HEK293 (cell line): Measurements from ENCODE around the gene C17orf58.
A peak's percentile ranks its signal among the peaks of the same experiment; 100 is the strongest.

ENCODE experiments used
- GLI2 ChIP-seq: fragments of 450-650 bp; formaldehyde crosslinking; IDR thresholded peaks from 2 replicates; pipeline ENCODE4; 2017; ENCODE audit warnings: missing biosample characterization, missing genetic modification characterization, low read depth, borderline replicate concordance
- KLF7 ChIP-seq: fragments of 450-650 bp; formaldehyde crosslinking; IDR thresholded peaks from 2 replicates; pipeline ENCODE4 v1.5.1; 2016; ENCODE audit warnings: missing biosample characterization, missing genetic modification characterization, borderline replicate concordance
- SP2 ChIP-seq: fragments of 450-650 bp; formaldehyde crosslinking; IDR thresholded peaks from 2 replicates; pipeline ENCODE4 v1.5.1; 2016; ENCODE audit warnings: missing biosample characterization, missing genetic modification characterization
- TSHZ1 ChIP-seq: fragments of 450-650 bp; formaldehyde crosslinking; IDR thresholded peaks from 2 replicates; pipeline ENCODE4 v1.5.1; 2016; ENCODE audit warnings: missing biosample characterization, missing genetic modification characterization, borderline replicate concordance
- ZFP69B ChIP-seq: fragments of 450-650 bp; formaldehyde crosslinking; IDR thresholded peaks from 2 replicates; pipeline ENCODE4 v1.5.1; 2016; ENCODE audit warnings: missing biosample characterization, missing genetic modification characterization
- ZNF19 ChIP-seq: fragments of 450-650 bp; formaldehyde crosslinking; IDR thresholded peaks from 2 replicates; pipeline ENCODE4; 2016; ENCODE audit warnings: missing biosample characterization, missing genetic modification characterization, low read depth
- ZNF202 ChIP-seq: fragments of 450-650 bp; formaldehyde crosslinking; IDR thresholded peaks from 2 replicates; pipeline ENCODE4 v1.5.1; 2016; ENCODE audit warnings: missing biosample characterization, missing genetic modification characterization, borderline replicate concordance
- ZNF280D ChIP-seq: fragments of 450-650 bp; formaldehyde crosslinking; IDR thresholded peaks from 2 replicates; pipeline ENCODE4 v1.5.1; 2016; ENCODE audit warnings: missing biosample characterization, missing genetic modification characterization
- ZNF350 ChIP-seq: fragments of 450-650 bp; formaldehyde crosslinking; IDR thresholded peaks from 2 replicates; pipeline ENCODE4 v1.5.0; 2017; ENCODE audit warnings: missing biosample characterization, mild to moderate bottlenecking, missing genetic modification characterization
- ZNF394 ChIP-seq: fragments of 450-650 bp; formaldehyde crosslinking; IDR thresholded peaks from 2 replicates; pipeline ENCODE4 v1.5.1; 2016; ENCODE audit warnings: missing biosample characterization, missing genetic modification characterization, mild to moderate bottlenecking, moderate library complexity, borderline replicate concordance
- ZNF426 ChIP-seq: fragments of 450-650 bp; formaldehyde crosslinking; IDR thresholded peaks from 2 replicates; pipeline ENCODE4 v1.5.1; 2017; ENCODE audit warnings: missing biosample characterization, missing genetic modification characterization, mild to moderate bottlenecking, inconsistent platforms, moderate library complexity
- ZNF449 ChIP-seq: fragments of 450-650 bp; formaldehyde crosslinking; IDR thresholded peaks from 2 replicates; pipeline ENCODE4 v1.5.1; 2017; ENCODE audit warnings: missing biosample characterization, mild to moderate bottlenecking, missing genetic modification characterization, moderate library complexity
- ZNF501 ChIP-seq: fragments of 450-650 bp; formaldehyde crosslinking; IDR thresholded peaks from 2 replicates; pipeline ENCODE4 v1.5.1; 2016; ENCODE audit warnings: missing biosample characterization, missing genetic modification characterization
- ZNF548 ChIP-seq: fragments of 450-650 bp; formaldehyde crosslinking; IDR thresholded peaks from 2 replicates; pipeline ENCODE4 v1.5.1; 2016; ENCODE audit warnings: missing biosample characterization, missing genetic modification characterization
- ZNF560 ChIP-seq: fragments of 450-650 bp; formaldehyde crosslinking; IDR thresholded peaks from 2 replicates; pipeline ENCODE4 v1.5.1; 2017; ENCODE audit warnings: missing biosample characterization, missing genetic modification characterization, borderline replicate concordance
- ZNF664 ChIP-seq: fragments of 450-650 bp; formaldehyde crosslinking; IDR thresholded peaks from 2 replicates; pipeline ENCODE4 v1.5.1; 2016; ENCODE audit warnings: missing biosample characterization, missing genetic modification characterization
- ZNF768 ChIP-seq: fragments of 450-650 bp; formaldehyde crosslinking; IDR thresholded peaks from 2 replicates; pipeline ENCODE4 v1.5.1; 2018; ENCODE audit warnings: missing biosample characterization, mild to moderate bottlenecking, missing genetic modification characterization
- ZNF830 ChIP-seq: fragments of 450-650 bp; IDR thresholded peaks from 2 replicates; pipeline ENCODE4 v1.5.0; 2018; ENCODE audit warnings: missing biosample characterization, missing genetic modification characterization, low read depth, mild to moderate bottlenecking, moderate library complexity
- TF ChIP-seq, protein P1 (sequence below): fragments of 450-650 bp; formaldehyde crosslinking; IDR thresholded peaks from 2 replicates; pipeline ENCODE4 v1.5.1; 2016; ENCODE audit warnings: missing biosample characterization, missing genetic modification characterization, low read depth
- TF ChIP-seq, protein P2 (sequence below): fragments of 450-650 bp; formaldehyde crosslinking; optimal IDR thresholded peaks from 2 replicates; pipeline ENCODE3; 2016; ENCODE audit warnings: missing biosample characterization, mild to moderate bottlenecking, missing genetic modification characterization
- TF ChIP-seq, protein P3 (sequence below): fragments of 450-650 bp; formaldehyde crosslinking; IDR thresholded peaks from 2 replicates; pipeline ENCODE4 v1.5.1; 2016; ENCODE audit warnings: missing biosample characterization, missing genetic modification characterization
- TF ChIP-seq, protein P4 (sequence below): fragments of 450-650 bp; IDR thresholded peaks from 2 replicates; pipeline ENCODE4 v1.5.1; 2018; ENCODE audit warnings: missing biosample characterization, mild to moderate bottlenecking, missing genetic modification characterization
- TF ChIP-seq, protein P5 (sequence below): fragments of 450-650 bp; formaldehyde crosslinking; IDR thresholded peaks from 2 replicates; pipeline ENCODE4 v1.5.1; 2016; ENCODE audit warnings: missing biosample characterization, missing genetic modification characterization

C17orf58 gene

GRCh38 chr17:67993998-67994361, 2.3 kb downstream of the C17orf58 start (continued):
- TF ChIP-seq ZNF280D (tag by site-specific recombination) (peak; percentile 94), GLI2 (tag by site-specific recombination) (no peak), SP2 (peak; percentile 40), ZNF19 (tag by site-specific recombination) (no peak), ZFP69B (peak; percentile 82), ZNF350 (tag by site-specific recombination) (no peak), ZNF560 (no peak), ZNF426 (tag by site-specific recombination) (no peak), ZNF664 (no peak), ZNF548 (tag by site-specific recombination) (no peak), TSHZ1 (tag by site-specific recombination) (peak; percentile 30; the same call in 1 of the 2 replicates), ZNF830 (tag by site-specific recombination) (no peak), ZNF501 (tag by site-specific recombination) (peak; percentile 98), KLF7 (tag by site-specific recombination) (peak; percentile 42; the same call in 1 of the 2 replicates), ZNF394 (tag by site-specific recombination) (peak; percentile 77; the same call in 1 of the 2 replicates), ZNF449 (no peak), ZNF202 (tag by site-specific recombination) (peak; percentile 96), ZNF768 (tag by site-specific recombination) (no peak; the same call in 1 of the 2 replicates)
- TF ChIP-seq, protein P1, sequence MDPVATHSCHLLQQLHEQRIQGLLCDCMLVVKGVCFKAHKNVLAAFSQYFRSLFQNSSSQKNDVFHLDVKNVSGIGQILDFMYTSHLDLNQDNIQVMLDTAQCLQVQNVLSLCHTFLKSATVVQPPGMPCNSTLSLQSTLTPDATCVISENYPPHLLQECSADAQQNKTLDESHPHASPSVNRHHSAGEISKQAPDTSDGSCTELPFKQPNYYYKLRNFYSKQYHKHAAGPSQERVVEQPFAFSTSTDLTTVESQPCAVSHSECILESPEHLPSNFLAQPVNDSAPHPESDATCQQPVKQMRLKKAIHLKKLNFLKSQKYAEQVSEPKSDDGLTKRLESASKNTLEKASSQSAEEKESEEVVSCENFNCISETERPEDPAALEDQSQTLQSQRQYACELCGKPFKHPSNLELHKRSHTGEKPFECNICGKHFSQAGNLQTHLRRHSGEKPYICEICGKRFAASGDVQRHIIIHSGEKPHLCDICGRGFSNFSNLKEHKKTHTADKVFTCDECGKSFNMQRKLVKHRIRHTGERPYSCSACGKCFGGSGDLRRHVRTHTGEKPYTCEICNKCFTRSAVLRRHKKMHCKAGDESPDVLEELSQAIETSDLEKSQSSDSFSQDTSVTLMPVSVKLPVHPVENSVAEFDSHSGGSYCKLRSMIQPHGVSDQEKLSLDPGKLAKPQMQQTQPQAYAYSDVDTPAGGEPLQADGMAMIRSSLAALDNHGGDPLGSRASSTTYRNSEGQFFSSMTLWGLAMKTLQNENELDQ: no peak
- TF ChIP-seq, protein P2, sequence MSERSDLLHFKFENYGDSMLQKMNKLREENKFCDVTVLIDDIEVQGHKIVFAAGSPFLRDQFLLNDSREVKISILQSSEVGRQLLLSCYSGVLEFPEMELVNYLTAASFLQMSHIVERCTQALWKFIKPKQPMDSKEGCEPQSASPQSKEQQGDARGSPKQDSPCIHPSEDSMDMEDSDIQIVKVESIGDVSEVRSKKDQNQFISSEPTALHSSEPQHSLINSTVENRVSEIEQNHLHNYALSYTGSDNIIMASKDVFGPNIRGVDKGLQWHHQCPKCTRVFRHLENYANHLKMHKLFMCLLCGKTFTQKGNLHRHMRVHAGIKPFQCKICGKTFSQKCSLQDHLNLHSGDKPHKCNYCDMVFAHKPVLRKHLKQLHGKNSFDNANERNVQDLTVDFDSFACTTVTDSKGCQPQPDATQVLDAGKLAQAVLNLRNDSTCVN (tag by site-specific recombination): peak; percentile 93
- TF ChIP-seq, protein P3, sequence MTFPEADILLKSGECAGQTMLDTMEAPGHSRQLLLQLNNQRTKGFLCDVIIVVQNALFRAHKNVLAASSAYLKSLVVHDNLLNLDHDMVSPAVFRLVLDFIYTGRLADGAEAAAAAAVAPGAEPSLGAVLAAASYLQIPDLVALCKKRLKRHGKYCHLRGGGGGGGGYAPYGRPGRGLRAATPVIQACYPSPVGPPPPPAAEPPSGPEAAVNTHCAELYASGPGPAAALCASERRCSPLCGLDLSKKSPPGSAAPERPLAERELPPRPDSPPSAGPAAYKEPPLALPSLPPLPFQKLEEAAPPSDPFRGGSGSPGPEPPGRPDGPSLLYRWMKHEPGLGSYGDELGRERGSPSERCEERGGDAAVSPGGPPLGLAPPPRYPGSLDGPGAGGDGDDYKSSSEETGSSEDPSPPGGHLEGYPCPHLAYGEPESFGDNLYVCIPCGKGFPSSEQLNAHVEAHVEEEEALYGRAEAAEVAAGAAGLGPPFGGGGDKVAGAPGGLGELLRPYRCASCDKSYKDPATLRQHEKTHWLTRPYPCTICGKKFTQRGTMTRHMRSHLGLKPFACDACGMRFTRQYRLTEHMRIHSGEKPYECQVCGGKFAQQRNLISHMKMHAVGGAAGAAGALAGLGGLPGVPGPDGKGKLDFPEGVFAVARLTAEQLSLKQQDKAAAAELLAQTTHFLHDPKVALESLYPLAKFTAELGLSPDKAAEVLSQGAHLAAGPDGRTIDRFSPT (tag by site-specific recombination): no peak
- TF ChIP-seq, protein P4, sequence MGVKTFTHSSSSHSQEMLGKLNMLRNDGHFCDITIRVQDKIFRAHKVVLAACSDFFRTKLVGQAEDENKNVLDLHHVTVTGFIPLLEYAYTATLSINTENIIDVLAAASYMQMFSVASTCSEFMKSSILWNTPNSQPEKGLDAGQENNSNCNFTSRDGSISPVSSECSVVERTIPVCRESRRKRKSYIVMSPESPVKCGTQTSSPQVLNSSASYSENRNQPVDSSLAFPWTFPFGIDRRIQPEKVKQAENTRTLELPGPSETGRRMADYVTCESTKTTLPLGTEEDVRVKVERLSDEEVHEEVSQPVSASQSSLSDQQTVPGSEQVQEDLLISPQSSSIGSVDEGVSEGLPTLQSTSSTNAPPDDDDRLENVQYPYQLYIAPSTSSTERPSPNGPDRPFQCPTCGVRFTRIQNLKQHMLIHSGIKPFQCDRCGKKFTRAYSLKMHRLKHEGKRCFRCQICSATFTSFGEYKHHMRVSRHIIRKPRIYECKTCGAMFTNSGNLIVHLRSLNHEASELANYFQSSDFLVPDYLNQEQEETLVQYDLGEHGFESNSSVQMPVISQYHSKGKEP: no peak
- TF ChIP-seq, protein P5, sequence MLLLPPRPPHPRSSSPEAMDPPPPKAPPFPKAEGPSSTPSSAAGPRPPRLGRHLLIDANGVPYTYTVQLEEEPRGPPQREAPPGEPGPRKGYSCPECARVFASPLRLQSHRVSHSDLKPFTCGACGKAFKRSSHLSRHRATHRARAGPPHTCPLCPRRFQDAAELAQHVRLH (tag by site-specific recombination): peak; percentile 91
